Measurements from ENCODE around the gene MYO9A.
"Not testable (repeated sequence)": the region's sequence is repeated elsewhere in the genome, so short reads cannot be mapped to it uniquely, and the experiment has no call there.

The MYO9A gene

GRCh38 chr15:72082176-72082575 is 35.8 kb downstream of the MYO9A start:
- TF ChIP-seq CTCF (conservative IDR thresholded peaks at IDR 0.05; ENCODE audit: control insufficient read depth, insufficient read depth, low read depth, low read length): no peak
- no peak overlapping the region for H3K4me3 ChIP-seq (ENCODE audit: control insufficient read depth, low read depth, low read length)
- DNase-seq (ENCODE audit: low read depth): no peak

- H3K4me3 ChIP-seq (ENCODE audit: control insufficient read depth, low read depth, low read length): no peak overlapping the region
- TF ChIP-seq CTCF (conservative IDR thresholded peaks at IDR 0.05; ENCODE audit: control insufficient read depth, insufficient read depth, low read depth, low read length): no peak
- no peak for DNase-seq (ENCODE audit: low read depth)
Observed at GRCh38 chr15:72078887-72079286, 39.1 kb downstream of the MYO9A start.

- no peak for TF ChIP-seq CTCF (conservative IDR thresholded peaks at IDR 0.05; ENCODE audit: control insufficient read depth, insufficient read depth, low read depth, low read length)
- no peak overlapping the region for H3K4me3 ChIP-seq (ENCODE audit: control insufficient read depth, low read depth, low read length)
- no peak for DNase-seq (ENCODE audit: low read depth)
Observed at GRCh38 chr15:72077950-72078349, 40.0 kb downstream of the MYO9A start.

- H3K4me3 ChIP-seq (ENCODE audit: control insufficient read depth, low read depth, low read length): no peak overlapping the region
- no peak for DNase-seq (ENCODE audit: low read depth)
- TF ChIP-seq CTCF (conservative IDR thresholded peaks at IDR 0.05; ENCODE audit: control insufficient read depth, insufficient read depth, low read depth, low read length): no peak
Observed at GRCh38 chr15:72074335-72075060, 43.5 kb downstream of the MYO9A start.

- not testable (repeated sequence) for DNase-seq (ENCODE audit: low read depth); H3K4me3 ChIP-seq (ENCODE audit: control insufficient read depth, low read depth, low read length)
Observed at GRCh38 chr15:72071448-72071825, 46.5 kb downstream of the MYO9A start.

- no peak overlapping the region for H3K4me3 ChIP-seq (ENCODE audit: control insufficient read depth, low read depth, low read length)
Observed at GRCh38 chr15:72070817-72071447, 47.0 kb downstream of the MYO9A start.

More at GRCh38 chr15:72070817-72071447, 47.0 kb downstream of the MYO9A start:
- no peak for TF ChIP-seq CTCF (conservative IDR thresholded peaks at IDR 0.05; ENCODE audit: control insufficient read depth, insufficient read depth, low read depth, low read length)
- no peak for DNase-seq (ENCODE audit: low read depth)

Measured in fibroblast of mammary gland (primary cell).